ENCODE data around the gene RCSD1.
"Not testable (repeated sequence)": the region's sequence is repeated elsewhere in the genome, so short reads cannot be mapped to it uniquely, and the experiment has no call there.

Gene RCSD1

GRCh38 chr1:167714439-167715156 lies 84.6 kb downstream of the RCSD1 start:
- TF ChIP-seq POU2F2 (IDR thresholded peaks at IDR 0.05; ENCODE audit: low read depth, low read length) = peak; percentile 24; the same call in 1 of the 2 replicates
- no peak; the same call in 1 of the 2 replicates for TF ChIP-seq POLR2A (IDR thresholded peaks at IDR 0.05; ENCODE audit: low read depth, low read length)
- TF ChIP-seq TAF1 (IDR thresholded peaks at IDR 0.05; ENCODE audit: low read depth, low read length) = peak; percentile 43; the same call in 1 of the 2 replicates
- TF ChIP-seq POLR2AphosphoS5 (IDR thresholded peaks at IDR 0.05; ENCODE audit: low read depth, low read length) = 0 out of 2 replicates have a peak, but pooled peaks have one; percentile 33
- TF ChIP-seq PAX5 (IDR thresholded peaks at IDR 0.05; ENCODE audit: insufficient read depth, low read length, severe bottlenecking) = no peak
- DNase-seq (ENCODE audit: insufficient read length, low spot score) = peak; percentile 32
- peak; percentile 82 for FAIRE-seq

GRCh38 chr1:167715157-167715999 lies 85.3 kb downstream of the RCSD1 start:
- FAIRE-seq = peak; percentile 85
- DNase-seq (ENCODE audit: insufficient read length, low spot score) = no peak
- no peak for TF ChIP-seq POLR2A (IDR thresholded peaks at IDR 0.05; ENCODE audit: low read depth, low read length)
- no peak for TF ChIP-seq SPI1 (IDR thresholded peaks at IDR 0.05; ENCODE audit: low read depth, low read length)
- no peak for TF ChIP-seq PAX5 (IDR thresholded peaks at IDR 0.05; ENCODE audit: insufficient read depth, low read length, severe bottlenecking)
- TF ChIP-seq POU2F2 (IDR thresholded peaks at IDR 0.05; ENCODE audit: low read depth, low read length) = no peak; the same call in 1 of the 2 replicates
- no peak for TF ChIP-seq POLR2AphosphoS5 (IDR thresholded peaks at IDR 0.05; ENCODE audit: low read depth, low read length)
- TF ChIP-seq TAF1 (IDR thresholded peaks at IDR 0.05; ENCODE audit: low read depth, low read length) = no peak

GRCh38 chr1:167716000-167716271 lies 85.9 kb downstream of the RCSD1 start:
- no peak for FAIRE-seq
- no peak for TF ChIP-seq POLR2A (IDR thresholded peaks at IDR 0.05; ENCODE audit: low read depth, low read length)
- TF ChIP-seq POU2F2 (IDR thresholded peaks at IDR 0.05; ENCODE audit: low read depth, low read length) = no peak
- TF ChIP-seq SPI1 (IDR thresholded peaks at IDR 0.05; ENCODE audit: low read depth, low read length) = no peak
- no peak for TF ChIP-seq TAF1 (IDR thresholded peaks at IDR 0.05; ENCODE audit: low read depth, low read length)
- no peak for TF ChIP-seq POLR2AphosphoS5 (IDR thresholded peaks at IDR 0.05; ENCODE audit: low read depth, low read length)
- no peak for TF ChIP-seq PAX5 (IDR thresholded peaks at IDR 0.05; ENCODE audit: insufficient read depth, low read length, severe bottlenecking)
- DNase-seq (ENCODE audit: insufficient read length, low spot score) = no peak

- TF ChIP-seq SPI1 (IDR thresholded peaks at IDR 0.05; ENCODE audit: low read depth, low read length) (no peak), POLR2A (IDR thresholded peaks at IDR 0.05; ENCODE audit: low read depth, low read length) (no peak), PAX5 (IDR thresholded peaks at IDR 0.05; ENCODE audit: insufficient read depth, low read length, severe bottlenecking) (no peak), POU2F2 (IDR thresholded peaks at IDR 0.05; ENCODE audit: low read depth, low read length) (no peak), POLR2AphosphoS5 (IDR thresholded peaks at IDR 0.05; ENCODE audit: low read depth, low read length) (no peak), TAF1 (IDR thresholded peaks at IDR 0.05; ENCODE audit: low read depth, low read length) (no peak)
- DNase-seq (ENCODE audit: insufficient read length, low spot score) = no peak
- FAIRE-seq = no peak
Observed at GRCh38 chr1:167717351-167717750, 87.3 kb downstream of the RCSD1 start.

GRCh38 chr1:167718914-167719691 lies 89.1 kb downstream of the RCSD1 start:
- FAIRE-seq (no peak), DNase-seq (ENCODE audit: insufficient read length, low spot score) (no peak)
- no peak for TF ChIP-seq POLR2A (IDR thresholded peaks at IDR 0.05; ENCODE audit: low read depth, low read length)
- TF ChIP-seq SPI1 (IDR thresholded peaks at IDR 0.05; ENCODE audit: low read depth, low read length) = no peak
- TF ChIP-seq PAX5 (IDR thresholded peaks at IDR 0.05; ENCODE audit: insufficient read depth, low read length, severe bottlenecking) = no peak
- no peak for TF ChIP-seq POLR2AphosphoS5 (IDR thresholded peaks at IDR 0.05; ENCODE audit: low read depth, low read length)
- no peak for TF ChIP-seq TAF1 (IDR thresholded peaks at IDR 0.05; ENCODE audit: low read depth, low read length)
- no peak for TF ChIP-seq POU2F2 (IDR thresholded peaks at IDR 0.05; ENCODE audit: low read depth, low read length)

- TF ChIP-seq SPI1 (IDR thresholded peaks at IDR 0.05; ENCODE audit: low read depth, low read length) = peak; percentile 63
- FAIRE-seq; DNase-seq (ENCODE audit: insufficient read length, low spot score): not testable (repeated sequence)
Observed at GRCh38 chr1:167719715-167720421, 89.8 kb downstream of the RCSD1 start.

- FAIRE-seq = no peak
- TF ChIP-seq POLR2AphosphoS5 (IDR thresholded peaks at IDR 0.05; ENCODE audit: low read depth, low read length) (no peak), PAX5 (IDR thresholded peaks at IDR 0.05; ENCODE audit: insufficient read depth, low read length, severe bottlenecking) (no peak), POLR2A (IDR thresholded peaks at IDR 0.05; ENCODE audit: low read depth, low read length) (no peak), SPI1 (IDR thresholded peaks at IDR 0.05; ENCODE audit: low read depth, low read length) (no peak), TAF1 (IDR thresholded peaks at IDR 0.05; ENCODE audit: low read depth, low read length) (no peak), POU2F2 (IDR thresholded peaks at IDR 0.05; ENCODE audit: low read depth, low read length) (no peak)
- no peak for DNase-seq (ENCODE audit: insufficient read length, low spot score)
Observed at GRCh38 chr1:167720965-167721616, 91.1 kb downstream of the RCSD1 start.

GRCh38 chr1:167721617-167722151 lies 91.7 kb downstream of the RCSD1 start, which contains the start of gene MPZL1:
TSS of gene MPZL1 (plus strand) at chr1:167721982. CDS start at chr1:167722152, 170 bp downstream.
- FAIRE-seq (peak; percentile 94), DNase-seq (ENCODE audit: insufficient read length, low spot score) (peak; percentile 95)
- no peak; the same call in 1 of the 2 replicates for TF ChIP-seq POLR2AphosphoS5 (IDR thresholded peaks at IDR 0.05; ENCODE audit: low read depth, low read length)
- TF ChIP-seq PAX5 (IDR thresholded peaks at IDR 0.05; ENCODE audit: insufficient read depth, low read length, severe bottlenecking) = no peak
- no peak for TF ChIP-seq POU2F2 (IDR thresholded peaks at IDR 0.05; ENCODE audit: low read depth, low read length)
- no peak for TF ChIP-seq SPI1 (IDR thresholded peaks at IDR 0.05; ENCODE audit: low read depth, low read length)
- no peak for TF ChIP-seq POLR2A (IDR thresholded peaks at IDR 0.05; ENCODE audit: low read depth, low read length)
- no peak for TF ChIP-seq TAF1 (IDR thresholded peaks at IDR 0.05; ENCODE audit: low read depth, low read length)

Data from GM12891 (cell line).